Stimulated activated CD8-positive, alpha-beta memory T cell treated with anti-CD3 and anti-CD28 coated beads, Interleukin-15, amount 100 ng/mL, for 1 hour (primary cell): ENCODE measurements around the gene UGT1A4.
"Not testable (repeated sequence)": the region's sequence is repeated elsewhere in the genome, so short reads cannot be mapped to it uniquely, and the experiment has no call there.

Experiments used
- DNase-seq: peaks from one replicate; pipeline ENCODE4 v3.0.0-alpha.2; 2020; ENCODE audit warnings: low read depth

UGT1A4 gene

GRCh38 chr2:233700028-233700635, 18.4 kb upstream of the UGT1A4 start:
- DNase-seq, result no peak

DNA sequence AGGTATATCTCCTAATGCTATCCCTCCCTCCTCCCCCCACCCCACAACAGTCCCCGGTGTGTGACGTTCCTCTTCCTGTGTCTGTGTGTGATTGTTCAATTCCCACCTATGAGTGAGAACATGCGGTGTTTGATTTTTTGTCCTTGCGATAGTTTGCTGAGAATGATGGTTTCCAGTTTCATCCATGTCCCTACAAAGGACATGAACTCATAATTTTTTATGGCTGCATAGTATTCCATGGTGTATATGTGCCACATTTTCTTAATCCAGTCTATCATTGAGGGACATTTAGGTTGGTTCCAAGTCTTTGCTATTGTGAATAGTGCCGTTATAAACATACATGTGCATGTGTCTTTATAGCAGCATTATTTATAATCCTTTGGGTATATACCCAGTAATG, 17.7 kb upstream of the UGT1A4 start:
- not testable (repeated sequence) for DNase-seq

DNA sequence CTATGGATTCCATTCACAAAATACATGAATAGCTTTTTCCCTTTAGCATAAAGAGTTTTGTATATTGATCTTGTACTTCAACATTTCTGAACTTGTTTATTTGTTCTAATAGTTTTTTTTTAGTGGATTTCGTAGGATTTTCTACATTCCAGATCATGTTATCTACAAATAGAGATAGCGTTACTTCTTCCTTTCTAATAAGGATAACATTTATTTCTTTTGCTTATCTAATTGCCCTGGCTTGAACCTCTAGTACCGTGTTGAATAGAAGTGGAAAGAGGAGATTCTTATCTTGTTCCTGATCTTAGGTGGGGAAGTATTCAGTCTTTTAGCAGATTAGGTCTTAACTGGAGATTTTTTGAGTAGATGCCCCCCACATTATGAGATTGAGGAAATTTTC, 16.3 kb upstream of the UGT1A4 start:
- no peak for DNase-seq

DNA sequence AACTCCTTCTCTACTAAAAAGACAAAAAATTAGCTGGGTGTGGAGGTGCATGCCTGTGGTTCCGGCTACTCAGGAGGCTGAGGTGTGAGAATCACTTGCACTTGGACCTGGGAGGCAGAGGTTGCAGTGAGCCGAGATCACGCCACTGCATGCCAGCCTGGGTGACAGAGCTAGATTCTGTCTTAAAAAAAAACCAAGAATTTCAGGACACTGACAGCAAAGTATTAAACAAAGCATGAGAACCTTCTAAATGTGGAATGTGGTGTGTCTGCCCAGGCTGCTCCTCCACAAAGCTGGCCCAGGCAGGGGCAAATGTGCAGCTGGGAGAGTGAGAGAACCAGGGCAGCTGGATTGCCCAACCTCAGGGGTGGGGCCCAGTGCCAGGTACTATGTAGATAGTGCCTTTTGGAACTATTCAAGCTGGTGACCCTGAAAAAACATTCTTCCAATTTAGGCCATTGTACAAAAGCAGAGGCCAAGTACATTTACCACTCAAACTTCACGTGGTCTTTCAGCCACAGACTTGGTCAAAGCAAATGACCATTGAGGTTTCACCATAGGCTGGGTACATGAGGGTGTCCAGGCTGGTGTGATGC, 12.5 kb upstream of the UGT1A4 start:
- DNase-seq, result no peak

- no peak for DNase-seq
These were observed 11.8 kb upstream of the UGT1A4 start for GRCh38 chr2:233706720-233707119.

DNA sequence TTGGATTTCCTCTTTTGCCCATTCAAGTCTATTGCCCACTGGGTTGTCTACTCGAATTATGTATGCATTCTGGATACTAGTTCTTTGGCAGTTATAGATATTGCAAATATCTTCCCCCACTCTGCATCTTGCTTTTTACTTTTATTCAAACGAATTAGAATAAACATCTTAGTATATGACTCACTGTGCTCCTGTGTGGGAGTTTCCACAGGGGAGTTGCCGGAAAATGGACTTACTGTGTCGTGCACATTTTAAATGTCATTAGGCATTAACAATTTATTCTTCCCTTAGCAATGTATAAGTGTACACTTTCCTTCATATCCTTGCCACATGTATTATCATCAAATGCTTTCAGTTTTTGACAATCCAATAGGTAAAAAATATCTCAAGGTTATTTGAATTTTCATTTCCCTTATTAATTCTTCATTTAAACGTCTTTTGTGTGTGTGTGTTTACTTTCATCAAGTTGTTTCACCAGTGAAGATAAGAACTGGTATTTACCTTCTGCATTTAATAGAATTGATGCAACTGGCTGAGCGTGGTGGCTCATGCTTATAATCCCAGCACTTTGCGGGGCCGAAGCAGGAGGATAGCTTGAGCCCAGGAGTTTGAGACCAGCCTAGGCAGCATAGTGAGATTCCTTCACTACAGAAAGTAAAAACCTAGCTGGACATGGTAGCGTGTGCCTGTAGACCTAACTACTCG, 10.4 kb upstream of the UGT1A4 start:
- DNase-seq, result no peak

DNA sequence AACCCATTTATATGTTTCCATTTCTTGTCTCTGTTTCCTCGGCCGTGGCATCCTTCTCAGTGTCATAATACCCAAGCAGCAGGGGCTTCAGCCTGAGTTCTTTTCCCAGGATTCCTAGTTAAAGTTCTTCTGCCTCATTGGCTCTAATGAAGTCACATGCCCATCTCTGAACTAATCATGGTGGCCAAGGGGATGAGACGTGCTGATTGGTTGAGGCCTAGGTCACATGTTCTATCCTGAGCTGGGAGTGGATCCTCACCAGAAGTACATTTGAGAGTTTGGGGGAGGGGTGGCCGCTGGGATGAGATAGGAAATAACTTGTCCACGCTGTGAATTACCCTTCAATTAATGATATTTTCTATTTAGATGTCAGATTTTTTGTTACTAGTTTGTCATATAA, 9.6 kb upstream of the UGT1A4 start:
- no peak for DNase-seq

DNA sequence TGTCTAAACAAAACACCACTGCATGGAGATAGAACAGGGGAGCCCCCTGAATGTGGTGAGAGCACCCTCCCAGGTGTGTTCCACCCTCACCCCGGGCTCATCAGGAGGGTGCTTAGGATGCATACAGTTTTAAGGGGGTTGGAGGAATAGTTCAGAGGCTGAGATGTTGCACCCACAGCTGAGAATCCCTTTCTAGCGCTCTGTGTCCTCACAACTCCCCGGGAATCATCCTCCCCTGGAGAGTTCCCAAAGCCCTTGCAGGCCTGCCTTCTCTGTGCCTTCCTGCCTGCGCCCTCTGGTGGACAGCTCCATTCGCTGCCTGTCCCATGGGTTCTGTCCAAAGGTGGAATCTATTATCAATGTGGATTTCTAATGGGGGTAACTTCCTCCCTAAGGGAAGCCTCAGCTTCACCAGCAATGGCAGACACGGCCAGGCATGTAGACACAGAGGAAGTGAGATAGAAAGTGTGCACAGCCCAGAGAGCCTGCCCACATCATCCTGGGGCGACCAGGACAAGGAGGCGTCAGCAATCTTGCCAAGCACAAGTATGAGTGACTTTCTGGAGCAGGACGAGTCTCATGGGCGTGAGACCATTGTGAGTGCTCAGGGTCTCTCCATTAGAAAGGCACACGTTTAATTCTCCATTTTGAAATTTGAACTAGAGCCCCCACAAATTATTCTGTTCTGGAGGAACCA, 7.1 kb upstream of the UGT1A4 start:
- peak; percentile 51 for DNase-seq

GRCh38 chr2:233712611-233713261, 5.8 kb upstream of the UGT1A4 start, which contains the start of gene UGT1A5:
TSS of gene UGT1A5 (plus strand) at chr2:233712907. CDS start at chr2:233712992, 85 bp downstream.
- no peak for DNase-seq

DNA sequence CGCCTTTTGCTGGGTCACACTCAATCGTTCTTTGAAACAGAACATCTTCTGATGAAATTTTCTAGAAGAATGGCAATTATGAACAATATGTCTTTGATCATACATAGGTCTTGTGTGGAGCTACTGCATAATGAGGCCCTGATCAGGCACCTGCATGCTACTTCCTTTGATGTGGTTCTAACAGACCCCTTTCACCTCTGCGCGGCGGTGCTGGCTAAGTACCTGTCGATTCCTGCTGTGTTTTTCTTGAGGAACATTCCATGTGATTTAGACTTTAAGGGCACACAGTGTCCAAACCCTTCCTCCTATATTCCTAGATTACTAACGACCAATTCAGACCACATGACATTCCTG, 5.3 kb upstream of the UGT1A4 start:
- no peak for DNase-seq

- DNase-seq, result no peak
These were observed 4.4 kb upstream of the UGT1A4 start for GRCh38 chr2:233714121-233714520.

DNA sequence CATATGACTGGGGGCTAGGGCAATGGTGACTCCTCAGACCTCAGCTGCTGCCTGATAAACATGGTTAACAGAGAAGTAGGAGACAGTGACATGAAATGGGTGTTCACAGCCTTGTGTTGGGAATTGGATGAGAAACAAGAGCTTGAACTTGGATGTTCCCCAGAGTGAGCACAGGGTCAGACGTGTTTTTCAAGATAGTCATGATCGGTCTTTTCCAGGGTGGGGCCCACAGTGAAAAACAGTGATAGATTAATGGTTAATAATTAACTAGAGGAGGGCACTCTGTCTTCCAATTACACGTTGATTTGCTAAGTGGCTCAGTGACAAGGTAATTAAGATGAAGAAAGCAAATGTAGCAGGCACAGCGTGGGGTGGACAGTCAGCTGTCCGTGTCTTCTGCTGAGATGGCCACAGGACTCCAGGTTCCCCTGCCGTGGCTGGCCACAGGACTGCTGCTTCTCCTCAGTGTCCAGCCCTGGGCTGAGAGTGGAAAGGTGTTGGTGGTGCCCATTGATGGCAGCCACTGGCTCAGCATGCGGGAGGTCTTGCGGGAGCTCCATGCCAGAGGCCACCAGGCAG, 10.3 kb downstream of the UGT1A4 start, which contains the start of gene UGT1A3:
TSS of gene UGT1A3 (plus strand) at position 320 of the 579 bp plus-strand sequence. CDS start at position 405, 85 bp downstream.
- no peak for DNase-seq

DNA sequence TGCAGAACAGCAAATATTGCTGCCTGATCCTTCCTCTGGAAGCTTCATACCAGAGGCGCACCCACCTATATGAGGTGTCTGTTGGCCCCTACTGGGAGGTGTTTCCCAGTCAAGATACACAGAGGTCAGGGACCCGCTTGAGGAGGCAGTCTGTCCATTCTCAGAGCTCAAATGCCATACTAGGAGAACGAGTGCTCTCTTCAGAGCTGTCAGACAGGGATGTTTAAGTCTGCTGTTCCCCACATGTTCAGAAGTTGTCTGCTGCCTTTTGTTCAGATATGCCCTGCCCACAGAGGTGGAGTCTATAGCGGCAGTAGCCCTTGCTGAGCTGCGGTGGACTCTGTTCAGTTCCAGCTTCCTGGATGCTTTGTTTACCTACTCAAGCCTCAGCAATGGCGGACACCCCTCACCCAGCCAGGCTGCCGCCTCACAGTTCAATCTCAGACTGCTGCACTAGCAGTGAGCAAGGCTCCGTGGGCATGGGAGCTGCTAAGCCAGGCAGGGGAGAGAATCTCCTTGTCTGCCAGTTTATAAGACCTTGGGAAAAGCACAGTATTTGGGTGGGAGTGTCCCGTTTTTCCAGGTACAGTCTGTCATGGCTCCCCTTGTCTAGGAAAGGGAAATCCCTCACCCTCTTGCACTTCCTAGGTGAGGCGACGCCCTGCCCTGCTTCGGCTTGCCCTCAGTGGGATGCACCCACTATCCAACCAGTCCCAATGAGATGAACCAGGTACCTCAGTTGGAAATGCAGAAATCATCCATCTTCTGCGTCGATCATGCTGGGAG, 18.5 kb downstream of the UGT1A4 start:
- DNase-seq, result not testable (repeated sequence)

DNA sequence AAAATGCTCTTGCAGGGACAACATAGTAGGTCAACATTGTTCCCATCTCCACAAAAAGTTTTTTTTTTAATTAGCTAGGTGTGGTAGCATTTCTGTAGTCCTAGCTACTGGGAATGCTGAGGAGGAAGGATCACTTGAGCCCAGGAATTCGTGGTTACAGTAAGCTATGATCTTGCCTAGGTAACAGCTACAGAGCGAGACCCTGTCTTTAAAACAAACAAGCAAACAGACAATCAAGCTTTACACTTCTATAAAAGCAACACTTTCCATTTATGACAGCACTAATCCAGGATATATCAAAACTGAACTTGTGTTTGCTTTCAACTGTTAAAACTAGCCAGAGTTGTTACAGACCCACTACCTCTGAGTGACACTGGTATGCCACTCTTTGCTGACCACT, 22.3 kb downstream of the UGT1A4 start:
- DNase-seq, result no peak

GRCh38 chr2:233743464-233744259, 25.1 kb downstream of the UGT1A4 start:
- DNase-seq, result no peak

DNA sequence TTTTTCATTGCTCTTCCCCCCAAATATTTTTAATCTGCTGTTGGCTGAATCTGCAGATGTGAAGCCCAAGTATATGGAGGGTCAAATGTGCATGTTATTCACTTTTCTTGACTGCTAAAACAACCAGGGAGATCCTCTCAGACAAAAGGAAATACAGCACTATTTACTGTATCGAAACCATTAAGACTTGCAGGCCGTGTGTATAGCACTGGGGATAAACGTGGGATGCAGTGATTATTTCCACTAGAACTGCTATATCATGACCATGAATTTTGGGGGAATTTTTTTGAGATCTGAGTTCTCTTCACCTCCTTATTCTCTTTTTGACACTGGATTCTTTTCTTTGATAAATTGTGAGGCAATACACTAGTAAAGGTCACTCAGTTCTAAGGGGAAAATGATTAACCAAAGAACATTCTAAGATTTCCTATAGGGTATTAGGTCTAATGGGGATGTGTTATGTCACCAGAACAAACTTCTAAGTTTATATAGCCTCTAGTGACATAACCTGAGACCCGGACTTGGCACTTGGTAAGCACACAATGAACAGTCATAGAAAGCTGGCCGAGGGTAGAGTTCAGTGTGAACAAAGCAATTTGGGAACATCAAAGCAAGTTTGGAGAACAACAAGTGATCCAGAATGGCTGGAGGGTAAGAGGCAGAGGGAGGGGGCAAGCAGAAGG, 26.7 kb downstream of the UGT1A4 start:
- no peak for DNase-seq

DNA sequence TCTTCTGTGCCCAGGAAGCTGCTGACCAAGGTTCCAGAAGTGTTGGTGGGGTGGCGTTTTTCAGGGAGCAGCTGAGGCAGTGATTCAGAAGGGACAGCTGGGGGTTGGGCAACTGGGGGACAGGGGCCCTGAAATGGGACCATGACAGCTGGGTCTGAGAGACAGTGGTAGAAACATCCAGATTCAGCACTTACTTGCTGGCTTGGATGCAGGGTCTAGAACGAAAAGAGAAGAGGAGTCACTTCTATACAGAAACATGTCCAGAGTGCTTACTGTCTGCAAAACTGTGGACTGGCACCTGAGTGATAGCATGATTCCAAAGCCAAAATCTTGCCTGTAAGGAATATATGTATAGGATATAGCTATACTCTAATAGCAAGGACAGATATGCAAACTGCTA, 27.3 kb downstream of the UGT1A4 start:
- not testable (repeated sequence) for DNase-seq

DNA sequence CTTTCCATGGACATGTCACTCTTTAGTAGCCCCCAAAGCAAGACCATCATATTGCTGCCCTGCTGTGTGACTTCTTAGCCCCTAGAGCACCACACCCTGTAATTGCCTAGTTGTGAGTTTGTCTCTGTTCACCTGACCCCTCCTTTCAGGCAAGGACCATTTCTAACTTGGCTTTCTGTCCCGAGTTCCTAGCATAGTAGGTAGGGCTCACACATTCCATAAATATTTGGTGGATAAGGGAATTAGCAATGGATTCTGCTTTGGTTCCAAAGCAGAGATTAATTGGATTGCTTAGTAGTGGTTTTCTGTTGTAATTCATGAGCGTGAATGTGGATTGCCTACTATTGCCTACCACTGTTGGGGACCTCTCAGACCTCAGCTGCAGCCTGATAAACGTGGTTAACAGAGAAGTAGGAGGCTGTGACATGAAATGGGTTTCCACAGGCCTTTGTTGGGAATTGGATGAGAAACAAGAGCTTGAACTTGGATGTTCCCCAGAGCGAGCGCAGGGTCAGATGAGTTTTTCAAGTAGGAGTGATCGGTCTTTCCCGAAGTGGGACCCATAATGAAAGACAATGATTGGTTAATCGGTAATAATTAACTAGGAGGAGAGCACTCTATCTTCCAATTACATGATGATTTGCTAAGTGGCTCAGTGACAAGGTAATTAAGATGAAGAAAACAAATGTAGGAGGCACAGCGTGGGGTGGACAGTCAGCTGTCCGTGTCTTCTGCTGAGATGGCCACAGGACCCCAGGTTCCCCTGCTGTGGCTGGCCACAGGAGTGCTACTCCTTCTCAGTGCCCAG, 28.1 kb downstream of the UGT1A4 start:
- no peak for DNase-seq

GRCh38 chr2:233747283-233747544, 28.7 kb downstream of the UGT1A4 start:
- DNase-seq, result no peak
